Measurements from ENCODE around the gene FRAT2.
"Not testable (repeated sequence)": the region's sequence is repeated elsewhere in the genome, so short reads cannot be mapped to it uniquely, and the experiment has no call there.

FRAT2 gene

DNA sequence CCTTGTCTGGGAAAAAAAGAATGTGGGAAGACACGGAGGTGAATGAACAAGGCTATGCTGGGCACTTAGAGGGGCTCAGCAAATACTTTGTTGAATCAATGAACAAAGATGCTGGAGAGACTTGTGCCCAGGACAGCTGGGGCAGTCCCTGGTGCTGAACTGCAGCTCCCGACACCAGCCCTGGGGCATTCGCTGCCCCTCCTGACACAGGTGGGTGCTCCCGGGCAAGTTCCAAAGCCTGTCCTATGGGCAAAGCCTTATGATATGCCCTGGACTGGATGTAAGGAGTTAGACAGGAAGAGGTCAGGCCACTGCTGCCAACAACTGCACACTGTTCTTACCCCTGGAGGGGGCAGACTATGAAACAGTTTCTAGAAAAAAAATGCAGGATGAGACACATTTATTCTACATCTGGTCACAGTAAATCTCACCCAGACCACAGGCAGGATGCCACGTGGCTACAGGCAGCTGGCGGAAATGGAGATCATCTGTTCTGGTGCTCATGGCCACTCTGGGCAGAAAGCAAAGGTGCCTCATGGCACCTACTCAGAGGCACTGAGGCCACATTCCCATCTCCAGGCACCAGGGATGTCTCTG lies 21.9 kb upstream of the FRAT2 start:
- no peak for DNase-seq

DNA sequence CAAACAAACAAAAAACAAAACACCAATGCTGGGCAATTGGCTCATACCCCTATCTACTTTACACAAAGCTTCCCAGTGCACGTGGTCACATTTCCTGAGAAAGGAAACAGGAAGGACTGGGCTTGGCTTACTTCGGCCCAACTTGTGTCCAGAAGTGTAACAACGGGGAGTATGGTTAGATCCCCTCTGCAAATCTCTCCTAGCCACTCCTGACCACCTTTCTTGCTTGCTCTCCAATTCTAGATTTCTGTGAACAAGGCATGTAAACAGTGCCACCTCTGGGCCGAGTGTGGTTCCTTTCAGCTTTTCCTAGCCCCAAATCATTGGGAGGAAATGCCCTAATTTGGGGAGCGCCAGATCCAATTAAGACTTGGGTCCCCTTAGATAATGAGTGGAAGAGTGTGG lies 21.0 kb upstream of the FRAT2 start:
- DNase-seq = no peak

DNA sequence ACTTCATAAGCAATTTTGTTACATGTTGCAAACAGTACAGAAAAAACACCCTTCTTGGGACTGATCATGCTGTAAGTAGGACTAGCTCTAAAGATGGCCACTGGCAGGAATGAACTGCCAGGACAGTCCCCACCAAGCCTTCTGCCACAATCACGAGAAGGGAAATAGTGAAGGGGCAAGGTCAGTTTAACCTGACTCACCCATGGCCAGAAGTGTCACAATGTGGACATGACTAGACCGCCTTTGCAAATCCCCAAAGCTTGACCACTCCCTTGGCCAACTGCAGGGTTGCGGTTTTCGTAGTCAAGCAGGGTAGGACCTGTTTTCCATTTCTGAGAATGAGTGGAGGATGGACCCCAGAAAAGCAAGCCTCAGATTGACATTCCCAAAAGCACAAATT lies 19.4 kb upstream of the FRAT2 start:
- DNase-seq = no peak

DNA sequence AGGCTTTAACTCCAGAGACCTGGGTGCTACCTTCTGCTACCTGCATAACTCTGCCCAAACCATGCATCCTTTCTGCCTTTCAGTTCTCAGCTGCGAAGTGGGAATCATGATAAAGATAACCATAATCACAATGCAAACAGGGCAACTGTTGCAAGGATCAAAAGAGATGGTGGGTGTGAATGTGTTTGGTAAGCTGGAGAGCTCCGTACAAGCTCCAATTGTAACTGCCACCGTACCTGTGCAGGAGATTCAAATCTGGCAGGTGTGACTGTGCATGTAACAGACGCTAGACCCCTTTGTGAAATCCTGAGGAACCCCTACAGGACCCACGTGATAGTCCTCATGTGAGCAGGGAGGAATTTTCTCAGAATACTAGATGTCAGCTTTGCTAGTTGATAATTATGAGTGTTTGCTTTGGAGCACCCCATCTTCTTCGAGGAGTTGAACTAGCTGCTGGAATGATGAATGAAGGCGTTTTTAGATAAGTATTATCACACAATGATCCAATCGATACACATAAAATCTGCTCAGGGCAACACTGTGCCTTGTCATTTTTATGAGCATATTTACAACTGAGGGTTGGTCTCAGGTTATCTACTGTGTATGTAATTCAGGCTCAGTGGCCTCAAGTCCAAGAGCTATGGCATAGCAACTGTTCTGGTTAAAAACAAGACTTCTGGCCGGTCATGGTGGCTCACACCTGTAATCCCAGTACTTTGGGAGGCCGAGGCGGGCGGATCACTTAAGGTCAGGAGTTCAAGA lies 15.4 kb upstream of the FRAT2 start:
- no peak for DNase-seq

DNA sequence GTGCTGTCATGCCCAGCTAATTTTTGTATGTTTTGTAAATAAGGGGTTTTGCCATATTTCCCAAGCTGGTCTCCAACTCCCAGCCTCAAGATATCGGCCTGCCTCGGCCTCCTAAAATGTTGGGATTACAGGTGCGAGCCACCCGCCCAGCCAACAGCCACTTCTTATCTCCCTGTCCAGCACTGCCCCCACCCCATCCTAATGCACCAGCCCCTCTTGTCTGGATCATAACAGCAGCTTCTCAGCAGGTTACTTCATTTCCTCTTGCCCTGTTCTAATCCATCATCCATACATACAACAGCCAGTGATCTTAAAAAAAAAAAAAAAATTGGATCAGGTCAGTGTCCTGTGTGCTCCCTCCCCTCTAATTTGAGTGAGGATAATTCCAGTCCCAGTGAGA lies 12.8 kb upstream of the FRAT2 start:
- DNase-seq = no peak

DNA sequence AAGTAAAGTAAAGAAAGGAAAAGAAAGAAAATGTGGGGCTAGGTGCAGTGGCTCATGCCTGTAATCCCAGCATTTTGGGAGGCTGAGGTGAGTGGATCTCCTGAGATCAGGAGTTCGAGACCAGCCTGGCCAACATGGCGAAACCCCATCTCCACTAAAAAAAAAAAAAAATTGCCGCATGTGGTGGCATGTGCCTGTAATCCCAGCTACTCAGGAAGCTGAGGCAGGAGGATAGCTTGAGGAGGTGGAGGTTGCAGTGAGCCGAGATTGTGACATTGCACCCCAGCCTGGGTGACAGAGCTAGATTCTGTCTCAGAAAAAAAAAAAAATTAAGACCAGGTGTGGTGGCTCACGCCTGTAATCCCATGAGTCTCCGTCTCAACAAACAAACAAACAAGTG lies 9.1 kb upstream of the FRAT2 start:
- DNase-seq = not testable (repeated sequence)

DNA sequence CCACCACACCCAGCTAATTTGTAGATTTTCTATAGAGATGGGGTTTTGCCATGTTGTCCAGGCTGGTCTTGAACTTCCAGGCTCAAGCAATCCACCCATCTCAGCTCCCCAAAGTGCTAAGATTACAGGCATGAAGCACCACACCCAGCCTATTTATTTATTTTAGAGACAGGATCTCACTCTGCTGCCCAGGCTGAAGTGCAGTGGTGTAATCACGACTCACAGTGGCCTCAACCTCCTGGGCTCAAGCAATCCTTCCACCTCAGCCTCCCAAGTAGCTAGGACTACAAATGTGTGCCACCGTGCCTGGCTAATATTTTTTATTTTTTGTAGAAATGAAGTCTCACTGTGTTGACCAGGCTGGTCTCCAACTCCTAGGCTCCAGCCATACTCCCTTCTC lies 6.9 kb upstream of the FRAT2 start:
- no peak for DNase-seq

DNA sequence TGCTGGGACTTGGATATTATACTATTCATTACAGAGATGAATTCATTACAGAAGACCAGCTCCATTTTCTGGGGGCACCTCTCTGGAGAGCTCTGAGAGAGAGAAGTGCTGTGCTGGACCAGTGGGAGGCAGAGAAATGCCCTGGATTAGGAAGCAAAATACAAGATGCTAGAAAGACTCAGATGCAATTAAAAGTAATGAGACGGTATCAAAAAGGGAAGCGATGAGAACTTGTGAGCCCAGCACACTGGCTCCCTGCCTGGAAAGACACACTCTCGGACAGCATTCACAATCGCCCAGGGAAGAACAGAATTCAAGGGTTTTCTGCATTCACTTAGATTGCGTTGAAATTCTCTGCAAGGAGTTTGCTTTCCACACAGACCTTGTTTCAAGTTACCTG lies 3.5 kb upstream of the FRAT2 start:
- no peak for DNase-seq

DNA sequence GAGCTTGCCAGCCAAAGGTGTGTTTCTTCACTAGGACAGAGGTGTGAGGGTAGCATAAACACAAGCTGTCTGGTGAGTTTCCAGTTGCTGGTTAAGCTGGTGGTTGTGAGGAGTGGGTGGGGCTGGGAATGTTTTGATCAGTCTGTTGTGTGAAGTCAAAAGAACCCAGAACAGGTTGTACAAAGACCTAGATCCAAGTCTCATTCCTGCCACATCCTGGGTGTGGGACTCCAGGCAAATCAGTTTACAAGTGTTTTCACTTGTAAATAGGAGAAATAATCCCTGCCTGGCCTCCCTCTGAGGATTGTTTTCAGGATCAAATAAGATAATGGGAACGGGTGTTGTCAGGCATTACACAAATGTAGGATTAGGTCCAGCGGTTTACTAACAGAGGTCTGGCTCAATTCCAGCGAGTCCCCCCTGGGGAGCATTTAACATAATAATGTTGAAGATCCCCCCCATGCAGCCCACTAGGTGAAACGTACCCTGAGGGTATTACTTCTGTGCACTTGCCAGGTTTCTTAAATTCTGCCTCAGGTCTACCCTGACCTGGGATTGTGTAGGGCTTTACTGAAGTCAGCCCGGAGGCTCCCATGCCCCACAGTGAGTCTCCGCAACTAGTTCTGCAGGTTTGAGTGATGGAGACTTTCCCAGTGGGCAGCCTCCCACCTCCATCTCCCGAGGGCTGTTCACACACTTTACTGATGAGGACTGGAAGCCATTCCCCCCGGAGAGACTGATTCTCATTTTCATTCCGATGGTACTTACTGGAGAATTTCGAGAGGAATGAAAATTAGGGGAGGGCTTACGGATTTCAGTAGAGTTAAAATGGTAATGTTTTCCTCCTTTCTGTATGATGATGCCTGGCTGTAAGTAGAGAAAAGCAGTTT lies 2.7 kb upstream of the FRAT2 start:
- DNase-seq = no peak

DNA sequence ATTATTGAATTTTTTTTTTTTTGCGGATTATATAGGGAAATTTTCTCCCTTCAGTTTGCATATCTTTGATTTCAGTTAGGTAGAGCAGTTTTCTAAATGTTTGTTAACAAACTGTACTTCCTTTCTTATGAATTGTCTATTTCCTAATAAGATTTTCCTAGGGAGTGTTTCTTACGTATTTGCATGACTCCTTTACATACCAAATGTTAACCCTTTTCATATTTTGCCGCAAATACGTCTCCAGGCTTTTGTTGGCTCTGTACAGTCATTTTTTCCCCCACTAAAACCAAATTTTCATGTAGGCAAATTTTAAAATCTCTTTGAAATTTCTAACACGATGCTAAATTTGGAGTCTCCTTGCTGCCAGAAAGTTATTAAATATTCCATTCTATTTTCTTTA lies 1.9 kb upstream of the FRAT2 start:
- no peak for DNase-seq

DNA sequence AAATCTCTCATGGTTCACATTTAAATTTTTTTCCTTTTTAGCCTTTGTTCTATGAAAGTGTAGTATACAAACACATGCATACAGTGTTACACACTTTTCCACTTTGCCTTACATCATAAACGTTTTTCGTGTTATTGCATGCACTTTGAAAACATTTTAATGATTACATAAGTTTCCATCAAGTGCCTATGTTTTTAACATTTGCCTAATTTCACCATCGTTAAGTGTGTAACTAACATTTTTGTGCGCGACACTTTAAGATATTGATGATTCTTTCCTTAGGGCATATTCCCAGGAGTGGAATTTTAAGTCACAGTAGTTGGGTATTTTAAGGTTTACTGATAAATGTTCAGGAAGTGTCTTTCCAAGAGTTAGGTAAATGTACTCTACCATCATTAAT lies 1.5 kb upstream of the FRAT2 start:
- no peak for DNase-seq

DNA sequence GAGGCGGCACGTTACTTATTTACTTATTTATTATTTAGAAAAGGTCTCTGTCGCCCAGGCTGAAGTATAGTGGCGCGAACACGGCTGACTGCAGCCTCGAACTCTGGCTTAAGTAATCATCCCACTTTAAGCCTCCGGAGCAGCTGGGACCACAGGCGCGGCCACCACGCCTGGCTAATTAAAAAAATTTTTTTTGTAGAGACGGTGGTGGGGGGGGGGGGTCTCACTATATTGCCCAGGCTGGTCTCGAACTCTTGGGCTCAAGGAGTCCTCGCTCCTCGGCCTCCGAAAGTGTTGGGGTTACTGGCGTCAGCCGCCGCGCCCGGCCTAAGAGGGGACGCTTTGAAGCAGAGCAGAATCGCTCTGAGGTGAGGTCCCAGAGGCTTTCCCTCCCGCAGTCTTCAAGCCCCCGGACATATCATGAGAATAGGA lies 675 bp upstream of the FRAT2 start:
- no peak for DNase-seq

DNA sequence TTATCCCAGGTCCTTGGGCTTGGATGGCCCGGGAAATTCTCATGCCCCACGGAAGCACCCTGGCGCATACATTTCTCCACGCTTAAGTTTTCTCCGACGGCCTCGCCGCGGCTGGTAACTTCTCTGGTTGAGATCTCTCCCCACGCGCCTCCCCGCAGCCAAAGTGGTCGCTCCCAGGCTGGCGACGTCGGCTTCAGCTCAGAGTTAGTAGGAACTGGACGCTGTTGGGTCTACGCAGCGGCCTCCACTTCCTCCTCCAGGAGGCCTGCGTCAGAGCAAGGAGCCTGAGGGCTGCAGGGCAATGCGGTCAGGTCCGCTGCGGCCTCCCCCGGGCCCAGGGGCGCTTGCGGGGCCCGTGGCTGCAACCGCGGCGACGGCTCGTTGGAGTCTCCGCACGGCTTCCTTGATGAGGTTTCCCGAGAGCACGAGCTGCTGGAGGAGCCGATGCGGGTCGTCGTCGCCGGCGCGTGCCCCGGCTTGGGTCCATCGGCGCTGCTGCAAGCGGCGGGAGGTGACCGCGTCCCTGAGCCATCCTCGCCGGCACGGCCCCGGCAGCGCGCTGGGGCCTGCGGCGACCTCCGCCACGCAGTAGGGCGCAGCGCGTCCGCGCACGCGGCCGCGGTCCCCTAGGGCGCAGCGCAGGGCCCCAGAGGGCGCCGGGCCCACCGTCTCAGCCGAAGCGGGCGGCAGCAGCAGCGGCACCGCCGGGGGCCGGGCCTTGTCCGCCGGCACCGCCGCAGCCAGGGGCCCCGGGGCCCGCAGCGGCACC lies 744 bp downstream of the FRAT2 start:
- DNase-seq = no peak

DNA sequence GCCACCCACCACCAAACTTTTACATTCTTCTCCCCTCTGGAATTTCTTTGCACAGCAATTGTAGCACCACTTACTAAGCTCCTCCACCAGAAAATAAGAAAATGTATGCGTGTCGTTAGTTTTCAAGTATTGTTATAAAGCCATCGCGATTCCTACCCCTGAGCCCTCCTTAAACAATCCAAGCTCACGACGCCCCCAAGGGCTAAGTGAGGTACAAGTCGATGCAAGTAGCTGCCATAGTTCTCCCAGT lies 1.3 kb downstream of the FRAT2 start:
- DNase-seq = no peak

DNA sequence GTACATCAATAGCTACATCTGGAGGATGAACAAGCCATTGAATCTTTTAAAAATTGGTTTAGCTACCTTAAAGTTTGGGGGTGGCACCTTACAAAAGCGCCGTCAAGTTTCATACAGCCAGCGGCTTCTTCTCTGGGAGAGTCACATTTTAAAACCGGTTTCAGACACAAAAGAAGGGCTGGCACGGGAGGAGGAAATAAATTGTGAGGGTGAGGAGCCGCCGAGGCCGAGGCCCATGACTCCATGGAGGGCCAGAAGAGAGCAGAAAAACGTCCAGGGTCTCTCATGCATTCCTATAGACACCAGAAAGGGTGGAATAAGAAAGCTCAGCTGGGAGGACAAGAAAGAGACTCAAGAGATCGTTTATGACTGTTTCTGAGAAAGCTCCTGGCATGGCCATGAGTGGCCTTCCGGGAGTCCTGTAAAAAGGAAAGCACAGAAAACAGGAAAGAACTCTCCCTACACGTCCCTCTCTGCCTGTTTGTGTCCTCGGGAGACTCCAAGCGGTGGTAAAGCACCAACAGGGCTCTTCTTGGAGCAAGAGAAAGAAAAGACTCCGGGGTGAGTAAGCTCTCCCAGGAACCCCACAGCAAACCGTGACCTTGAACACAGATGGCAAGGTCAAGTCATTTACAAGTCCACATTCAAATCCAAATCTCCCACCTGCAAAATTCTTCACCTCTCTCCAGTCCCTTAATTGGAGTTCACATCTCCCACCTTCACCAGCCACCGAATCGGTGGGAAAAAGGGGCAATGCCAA lies 1.8 kb downstream of the FRAT2 start:
- no peak for DNase-seq

DNA sequence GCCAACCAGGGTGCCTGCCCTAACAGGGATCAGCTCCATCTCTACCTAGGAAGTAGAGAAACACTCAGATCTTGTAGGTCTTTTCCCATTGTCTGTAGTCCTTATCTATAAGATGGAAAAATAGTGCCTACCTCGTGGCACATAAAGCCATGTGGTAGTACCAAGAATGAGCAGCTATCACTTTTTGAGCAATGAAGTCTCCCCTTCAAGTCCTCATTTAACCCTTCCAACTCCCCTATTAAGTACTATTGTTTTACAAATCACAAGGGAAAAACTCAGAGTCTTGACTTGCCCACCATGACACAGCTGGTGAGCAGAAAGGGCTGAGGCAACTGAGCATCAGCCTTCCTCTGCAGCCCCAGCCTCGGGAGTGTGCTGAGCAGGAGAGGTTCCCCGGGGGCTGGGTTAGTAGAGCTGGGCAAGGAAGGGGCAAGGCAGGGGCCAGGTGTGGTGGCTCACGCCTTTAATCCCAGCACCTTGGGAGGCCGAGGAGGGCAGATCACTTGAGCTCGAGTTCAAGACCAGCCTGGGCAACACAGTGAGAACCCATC lies 3.3 kb downstream of the FRAT2 start:
- no peak for DNase-seq

DNA sequence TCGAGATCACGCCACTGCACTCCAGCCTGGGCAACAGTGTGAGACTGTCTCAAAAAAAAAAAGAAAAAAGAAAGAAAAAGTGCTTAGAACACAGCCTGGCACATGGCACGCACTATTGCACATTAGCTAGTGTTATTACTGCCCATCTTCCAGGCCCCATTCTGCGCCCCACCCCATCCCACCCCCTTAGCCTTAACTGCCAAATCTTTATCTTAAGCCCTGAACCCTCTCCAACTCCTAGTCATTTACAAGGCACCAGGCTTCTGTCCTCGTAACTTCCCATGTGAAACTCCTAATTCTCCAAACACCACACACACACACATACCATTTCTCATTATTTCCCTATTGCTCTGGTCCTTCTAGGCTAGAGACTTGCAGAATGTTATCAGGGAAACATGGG lies 4.8 kb downstream of the FRAT2 start:
- no peak for DNase-seq

DNA sequence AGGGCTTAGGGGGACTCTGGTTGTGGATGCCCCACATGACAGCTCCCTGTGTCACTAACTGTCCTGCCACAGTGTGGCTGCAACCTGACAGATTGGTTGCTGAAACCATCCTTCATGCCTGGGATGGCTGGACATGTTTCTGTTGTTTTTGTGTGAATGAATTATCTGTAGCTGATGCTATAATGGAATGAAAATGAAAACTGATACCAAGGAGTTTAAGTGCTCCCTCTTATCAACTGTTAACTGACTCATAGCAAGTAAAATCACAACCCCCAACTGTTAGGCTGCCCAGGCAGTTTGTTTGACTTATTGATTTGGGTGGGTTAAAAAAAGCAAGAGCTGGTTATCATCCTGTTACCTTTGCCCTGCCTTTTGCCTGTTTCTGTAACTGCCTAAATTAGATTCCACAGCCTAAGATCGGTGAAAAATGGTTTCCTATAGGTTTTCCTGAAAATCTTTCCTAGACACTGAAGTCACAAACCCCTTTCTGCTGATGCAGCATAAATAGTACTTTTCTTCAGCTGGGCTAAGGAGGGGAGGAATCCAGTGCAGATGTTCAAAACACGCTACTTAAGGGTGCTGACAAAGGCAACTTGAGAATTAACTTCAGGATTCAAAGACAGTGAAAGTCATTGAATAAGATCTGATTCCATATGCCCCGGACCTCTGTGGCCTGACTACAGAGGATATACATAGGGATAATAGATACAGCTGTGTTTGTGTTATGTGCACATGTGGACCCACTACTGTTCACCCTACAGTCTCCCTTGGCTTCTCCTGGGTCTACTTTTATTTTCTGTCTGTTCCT lies 5.7 kb downstream of the FRAT2 start:
- no peak for DNase-seq

DNA sequence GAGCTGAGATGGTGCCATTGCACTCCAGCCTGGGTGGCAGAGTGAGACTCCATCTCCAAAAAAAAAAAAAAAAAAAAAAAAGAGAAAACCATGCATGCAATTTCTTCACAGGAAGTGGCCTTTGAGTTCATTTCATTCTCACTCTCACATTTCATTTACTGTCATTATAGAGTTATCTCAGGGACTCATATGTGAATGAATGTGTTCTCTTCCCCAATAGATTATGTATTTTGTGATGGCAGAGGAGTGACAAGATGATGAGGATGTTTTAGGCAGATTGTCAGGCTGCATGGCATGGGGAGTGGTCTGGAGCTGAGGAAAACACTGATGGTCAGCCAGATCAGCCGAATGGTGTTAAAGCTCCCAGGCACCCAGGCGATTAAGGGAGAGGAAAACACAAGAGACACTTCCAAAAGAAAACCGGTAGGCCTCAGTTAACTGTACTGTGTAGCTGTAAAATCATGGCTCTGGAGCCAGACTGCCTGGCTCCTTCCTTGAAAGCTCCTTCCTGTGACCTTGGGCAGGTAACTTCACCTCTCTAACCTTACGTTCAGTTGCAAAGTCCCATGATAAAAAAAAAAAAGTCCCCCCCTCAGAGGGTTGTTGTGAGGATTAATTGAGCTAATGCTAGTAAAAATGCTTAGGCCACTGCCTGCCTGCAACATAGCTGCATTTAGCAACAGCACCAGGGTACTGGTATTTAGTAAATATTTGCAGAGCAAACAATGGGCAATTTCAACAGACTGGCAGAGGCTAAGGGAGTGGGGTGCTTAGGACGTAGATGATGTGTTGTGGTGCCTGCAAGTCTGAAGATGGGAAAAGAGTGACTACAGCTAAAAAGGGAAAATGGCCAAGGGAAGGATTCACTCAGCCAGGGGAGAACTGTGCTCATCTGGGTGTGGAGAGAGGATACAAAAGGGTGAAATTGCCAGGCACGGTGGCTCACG lies 6.9 kb downstream of the FRAT2 start:
- DNase-seq = no peak

DNA sequence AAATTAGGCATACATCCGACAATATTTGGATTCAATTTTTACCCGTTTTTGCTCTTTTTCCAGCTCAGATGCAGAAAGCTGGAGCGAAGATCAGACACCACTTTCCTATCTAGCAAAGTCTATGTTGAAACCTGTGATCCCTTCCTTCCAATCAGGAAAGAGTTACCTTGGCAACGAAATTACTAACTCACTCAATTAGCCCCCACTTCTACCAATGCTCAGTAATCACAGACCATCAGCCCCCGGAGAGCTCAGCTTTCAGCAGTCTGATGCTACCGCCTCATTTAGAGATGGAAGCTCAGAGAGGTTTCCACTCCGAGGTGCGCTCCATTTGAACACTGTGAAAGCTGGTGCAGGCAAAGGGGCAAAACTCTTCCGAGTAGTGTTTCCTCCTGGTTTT lies 8.8 kb downstream of the FRAT2 start:
- DNase-seq = no peak
